Activated T-cell treated with anti-CD3 and anti-CD28 coated beads, Interleukin-2, amount 50 U/mL, for 72 hours (primary cell): ENCODE measurements around the gene FERMT3. TPM values are rescaled to one million over a fixed set of nuclear protein-coding genes. Genes with fewer than 3 reads are reported as not detected.

Experiments
- ATAC-seq, 2 donors: fragments of 150-1000 bp; cut with Tn5 transposase; replicated peaks in 1 of 2; 2 replicates each; pipeline ENCODE4 v1.10.0; 2021; ENCODE audit warnings: moderate library complexity in 2 of 2, mild to moderate bottlenecking in 1 of 2
- DNase-seq, 2 donors: peaks; one replicate each; pipeline ENCODE4 v3.0.0; 2021 to 2022; ENCODE audit warnings: mixed read lengths in 1 of 2
- H3K27ac Mint-ChIP-seq: one replicate; pipeline ENCODE4 v1.8.0; 2022; ENCODE audit warnings: mild to moderate bottlenecking, moderate library complexity, mixed read lengths
- H3K27me3 Mint-ChIP-seq: one replicate; pipeline ENCODE4 v1.8.0; 2022; ENCODE audit warnings: low read depth, mixed read lengths
- H3K36me3 Mint-ChIP-seq, 2 donors: one replicate each; pipeline ENCODE4 v1.8.0; 2022; ENCODE audit warnings: mixed read lengths in 2 of 2, mild to moderate bottlenecking in 1 of 2; ENCODE audit not compliant: insufficient read depth in 2 of 2
- H3K4me1 Mint-ChIP-seq: one replicate; pipeline ENCODE4 v1.8.0; 2022; ENCODE audit warnings: low read depth, mixed read lengths
- H3K4me3 Mint-ChIP-seq, 2 donors: one replicate each; pipeline ENCODE4 v1.8.0; 2022; ENCODE audit warnings: mild to moderate bottlenecking in 2 of 2, mixed read lengths in 2 of 2, moderate library complexity in 2 of 2
- H3K9me3 Mint-ChIP-seq, 2 donors: one replicate each; pipeline ENCODE4 v1.8.0; 2022; ENCODE audit warnings: mixed read lengths in 2 of 2
- total RNA-seq, 2 donors: library from RNA; stranded (reverse); gene quantifications; one replicate each; pipeline ENCODE4 v1.2.3, GENCODE V29; 2022

The FERMT3 gene
- total RNA-seq, 2 donors from 2014 or later: 158 to 164 TPM

DNA sequence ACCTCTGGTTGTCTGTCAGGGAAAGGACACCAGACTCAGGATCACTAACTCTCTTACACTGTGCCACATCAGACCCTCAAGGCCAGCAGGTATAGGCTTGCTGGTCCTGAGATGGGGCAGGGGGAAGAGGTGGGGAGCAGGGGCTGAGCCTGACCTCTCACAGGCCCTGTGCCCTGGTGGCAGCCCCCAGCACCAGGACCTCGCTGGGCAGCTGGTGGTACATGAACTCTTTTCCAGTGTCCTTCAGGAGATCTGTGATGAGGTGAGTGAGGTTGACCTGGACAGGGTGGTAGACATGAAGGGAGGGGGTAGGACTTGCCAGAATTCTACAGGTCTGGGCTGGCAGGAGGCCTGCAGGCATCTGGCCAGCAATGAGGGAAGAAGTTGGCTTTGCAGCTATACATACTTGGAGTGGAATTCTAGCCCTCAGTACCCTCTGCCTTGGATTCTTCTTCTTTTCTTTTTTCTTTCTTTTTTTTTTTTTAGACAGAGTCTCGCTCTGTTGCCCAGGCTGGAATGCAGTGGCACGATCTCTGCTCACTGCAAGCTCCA is 21.0 kb downstream of the FERMT3 start:
- ATAC-seq: no peak
- no peak for DNase-seq
- Mint-ChIP-seq H3K27me3 (no peaks in the 10 kb centered on the region), H3K4me3 (peak overlapping the region; percentile 89 to 92), H3K4me1 (peaks cover 47% of the 10 kb centered on the region), H3K27ac (peak overlapping the region; percentile 90), H3K36me3 (no peaks in the 10 kb centered on the region), H3K9me3 (no peaks in the 10 kb centered on the region)

DNA sequence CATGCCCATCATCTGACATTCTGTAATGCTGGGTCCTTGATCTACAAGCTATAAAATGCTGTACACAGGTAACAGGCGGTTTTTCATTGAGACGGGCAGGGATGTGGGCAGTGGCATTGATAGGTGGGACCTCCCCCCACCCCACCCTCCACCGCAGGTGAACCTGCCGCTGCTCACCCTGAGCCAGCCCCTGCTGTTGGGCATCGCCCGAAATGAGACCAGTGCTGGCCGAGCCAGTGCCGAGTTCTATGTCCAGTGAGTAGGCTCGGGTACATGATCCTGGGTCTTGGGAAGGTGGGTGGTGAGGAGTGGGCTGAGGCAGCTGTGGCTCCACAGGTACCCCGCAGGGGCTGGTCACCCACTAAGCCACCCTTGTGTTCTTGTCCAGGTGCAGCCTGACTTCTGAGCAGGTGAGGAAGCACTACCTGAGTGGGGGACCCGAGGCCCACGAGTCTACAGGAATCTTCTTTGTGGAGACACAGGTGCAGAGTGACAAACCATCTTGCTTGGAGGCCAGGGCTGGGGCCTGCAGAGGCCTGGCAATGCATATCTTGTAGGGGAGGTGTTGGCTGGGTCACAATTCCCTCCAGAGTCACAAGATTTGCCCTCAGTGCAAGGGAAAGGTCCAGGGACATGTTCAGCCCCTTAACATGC is 22.7 kb downstream of the FERMT3 start:
- ATAC-seq (no peak), DNase-seq (no peak)
- Mint-ChIP-seq H3K4me3 (peak overlapping the region; percentile 94 to 97), H3K27me3 (no peaks in the 10 kb centered on the region), H3K9me3 (no peaks in the 10 kb centered on the region), H3K4me1 (peaks cover 59% of the 10 kb centered on the region), H3K27ac (peak overlapping the region; percentile 81), H3K36me3 (no peaks in the 10 kb centered on the region)

DNA sequence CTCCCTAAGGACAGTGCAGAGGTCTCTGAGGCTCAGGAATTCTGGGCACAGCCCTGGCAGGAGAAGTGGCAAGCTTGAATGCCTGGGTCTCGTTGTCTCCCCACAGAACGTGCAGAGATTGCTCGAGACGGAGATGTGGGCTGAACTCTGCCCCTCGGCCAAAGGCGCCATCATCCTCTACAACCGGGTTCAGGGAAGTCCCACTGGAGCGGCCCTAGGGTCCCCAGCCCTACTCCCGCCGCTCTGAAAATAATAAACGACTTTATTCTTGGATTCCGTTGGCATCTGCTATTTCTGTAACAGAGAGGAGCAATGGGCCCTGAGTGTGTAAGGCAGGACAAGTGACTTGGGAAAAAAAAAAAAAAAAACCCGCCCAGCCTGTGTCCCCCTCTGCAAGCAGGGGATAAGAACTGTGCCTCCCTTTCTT is 23.2 kb downstream of the FERMT3 start:
- Mint-ChIP-seq H3K27ac (peak overlapping the region; percentile 87), H3K4me3 (peak overlapping the region; percentile 94 to 97), H3K27me3 (no peaks in the 10 kb centered on the region), H3K36me3 (no peaks in the 10 kb centered on the region), H3K4me1 (peaks cover 59% of the 10 kb centered on the region), H3K9me3 (no peaks in the 10 kb centered on the region)
- ATAC-seq: no peak
- no peak for DNase-seq

DNA sequence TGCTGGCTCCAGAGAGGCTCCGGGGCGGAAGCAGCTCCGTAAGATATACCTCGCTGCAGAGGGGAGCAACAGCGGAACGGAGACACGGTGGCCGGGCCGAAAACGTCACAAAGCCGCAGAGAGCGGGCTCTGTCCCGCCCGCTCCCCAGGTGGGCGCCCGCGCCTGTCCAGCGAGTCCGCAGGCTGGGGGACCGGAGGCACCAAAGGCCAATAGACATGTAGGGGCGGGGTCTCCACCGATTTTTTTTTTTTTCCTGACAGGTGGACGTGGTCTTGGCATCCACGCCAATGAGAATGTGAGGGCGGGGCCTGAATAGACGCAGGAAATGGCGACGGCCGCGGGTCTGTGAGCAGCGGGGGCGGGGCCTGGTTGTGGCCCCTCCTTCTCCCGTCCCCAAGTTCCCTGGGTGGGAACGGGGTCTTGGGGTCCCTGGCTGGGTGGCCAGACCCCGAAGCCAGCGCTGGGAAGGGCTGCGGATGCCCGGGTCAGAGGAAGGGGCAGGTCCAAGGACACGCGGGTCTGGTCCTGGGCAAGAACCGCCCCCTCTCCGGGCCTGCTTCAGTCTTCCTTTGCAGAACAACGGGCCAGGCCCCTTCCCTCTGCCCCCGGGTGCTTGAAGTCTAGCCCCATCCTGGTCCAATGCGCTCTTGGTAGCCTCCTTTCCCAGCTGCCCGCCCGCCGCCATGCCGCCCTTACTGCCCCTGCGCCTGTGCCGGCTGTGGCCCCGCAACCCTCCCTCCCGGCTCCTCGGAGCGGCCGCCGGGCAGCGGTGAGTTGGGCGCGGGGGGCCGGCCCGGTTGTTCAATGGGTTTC is 23.9 kb downstream of the FERMT3 start, which contains the start of gene DNAJC4:
Gene DNAJC4, plus strand, starts transcription at position 378 of the 814 bp plus-strand sequence. Its CDS starts 307 bp downstream, at position 685.
- ATAC-seq: peak; percentile 53 to 54
- DNase-seq: peak; percentile 91 to 96
- H3K36me3 Mint-ChIP-seq: no peaks in the 10 kb centered on the region
- peak within 1 kb of the TSS; percentile 94 to 97 for H3K4me3 Mint-ChIP-seq
- H3K4me1 Mint-ChIP-seq: peaks cover 57% of the 10 kb centered on the region
- no peaks in the 10 kb centered on the region for H3K9me3 Mint-ChIP-seq
- no peaks in the 10 kb centered on the region for H3K27me3 Mint-ChIP-seq
- H3K27ac Mint-ChIP-seq: peak within 1 kb of the TSS; percentile 87

DNA sequence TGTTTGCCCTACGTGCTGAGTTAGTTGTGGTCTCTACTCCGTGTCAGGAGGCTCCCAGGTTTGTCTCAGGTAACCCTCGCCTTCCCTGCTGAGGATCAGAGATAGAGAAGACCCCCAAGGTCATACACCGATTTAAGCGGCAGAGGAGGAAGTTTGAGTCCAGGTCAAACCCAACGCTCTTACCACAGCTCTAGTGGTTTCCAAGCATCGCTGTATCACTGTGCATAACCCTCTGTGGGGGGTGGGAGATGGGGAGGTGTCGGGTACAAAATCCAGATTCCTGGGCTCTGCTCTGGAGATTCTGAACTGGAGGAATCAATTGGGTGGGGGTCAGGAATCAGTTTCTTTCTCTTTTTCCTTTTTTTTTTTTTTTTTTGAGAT is 24.5 kb downstream of the FERMT3 start:
- H3K9me3 Mint-ChIP-seq: no peaks in the 10 kb centered on the region
- DNase-seq: no peak
- no peaks in the 10 kb centered on the region for H3K36me3 Mint-ChIP-seq
- ATAC-seq: no peak
- H3K4me3 Mint-ChIP-seq: peak overlapping the region; percentile 94 to 97
- no peaks in the 10 kb centered on the region for H3K27me3 Mint-ChIP-seq
- H3K27ac Mint-ChIP-seq: no peak overlapping the region
- H3K4me1 Mint-ChIP-seq: peaks cover 60% of the 10 kb centered on the region

DNA sequence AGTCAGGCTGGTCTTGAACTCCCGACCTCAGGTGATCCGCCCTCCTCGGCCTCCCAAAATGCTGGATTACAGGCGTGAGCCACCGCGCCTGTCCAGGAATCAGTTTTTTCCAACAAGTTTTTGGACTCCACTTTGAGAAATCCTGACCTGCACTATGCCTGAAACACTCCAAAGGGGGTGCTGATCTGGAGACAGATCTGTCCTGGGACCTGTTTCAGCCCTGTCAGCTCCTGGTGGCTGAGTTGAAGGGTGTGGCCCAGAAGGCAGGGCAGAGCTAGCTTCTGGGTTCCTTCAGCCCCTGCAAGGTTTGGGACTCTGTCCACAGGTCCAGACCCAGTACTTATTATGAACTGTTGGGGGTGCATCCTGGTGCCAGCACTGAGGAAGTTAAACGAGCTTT is 25.0 kb downstream of the FERMT3 start:
- no peak for DNase-seq
- Mint-ChIP-seq H3K27me3 (no peaks in the 10 kb centered on the region), H3K4me1 (peaks cover 60% of the 10 kb centered on the region), H3K27ac (no peak overlapping the region), H3K36me3 (no peaks in the 10 kb centered on the region), H3K4me3 (peak overlapping the region; percentile 94 to 97), H3K9me3 (no peaks in the 10 kb centered on the region)
- no peak for ATAC-seq

DNA sequence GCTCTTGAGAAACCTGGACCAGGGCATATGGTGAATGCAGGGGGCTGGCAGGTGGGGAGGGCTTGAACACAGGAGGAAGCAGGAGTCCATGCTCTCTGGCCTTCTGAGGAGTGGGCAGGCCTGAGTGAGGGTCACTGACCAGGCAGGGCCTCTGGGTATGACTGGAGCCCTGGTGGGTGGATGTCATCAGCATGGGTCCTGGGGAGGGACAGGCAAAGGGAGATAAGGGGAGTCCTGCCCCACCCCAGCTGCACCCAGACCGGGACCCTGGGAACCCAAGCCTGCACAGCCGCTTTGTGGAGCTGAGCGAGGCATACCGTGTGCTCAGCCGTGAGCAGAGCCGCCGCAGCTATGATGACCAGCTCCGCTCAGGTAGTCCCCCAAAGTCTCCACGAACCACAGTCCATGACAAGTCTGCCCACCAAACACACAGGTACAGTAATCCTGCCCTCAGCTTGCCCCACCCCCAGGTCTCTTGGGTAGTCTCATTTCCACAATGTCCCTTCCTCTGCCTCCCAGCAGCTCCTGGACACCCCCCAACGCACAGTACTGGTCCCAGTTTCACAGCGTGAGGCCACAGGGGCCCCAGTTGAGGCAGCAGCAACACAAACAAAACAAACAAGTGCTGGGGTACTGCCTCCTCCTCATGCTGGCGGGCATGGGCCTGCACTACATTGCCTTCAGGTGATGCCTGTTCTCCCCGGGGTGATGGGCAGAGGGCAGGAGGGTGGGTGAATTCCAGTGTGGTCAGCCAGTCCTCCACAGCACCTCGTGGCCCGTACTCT is 25.9 kb downstream of the FERMT3 start:
- ATAC-seq (no peak), DNase-seq (no peak)
- H3K27me3 Mint-ChIP-seq: no peaks in the 10 kb centered on the region
- H3K9me3 Mint-ChIP-seq: no peaks in the 10 kb centered on the region
- H3K4me1 Mint-ChIP-seq: peaks cover 54% of the 10 kb centered on the region
- H3K36me3 Mint-ChIP-seq: no peaks in the 10 kb centered on the region
- H3K27ac Mint-ChIP-seq: no peak overlapping the region
- peak overlapping the region in 1 of 2 donors; percentile 97 for H3K4me3 Mint-ChIP-seq

DNA sequence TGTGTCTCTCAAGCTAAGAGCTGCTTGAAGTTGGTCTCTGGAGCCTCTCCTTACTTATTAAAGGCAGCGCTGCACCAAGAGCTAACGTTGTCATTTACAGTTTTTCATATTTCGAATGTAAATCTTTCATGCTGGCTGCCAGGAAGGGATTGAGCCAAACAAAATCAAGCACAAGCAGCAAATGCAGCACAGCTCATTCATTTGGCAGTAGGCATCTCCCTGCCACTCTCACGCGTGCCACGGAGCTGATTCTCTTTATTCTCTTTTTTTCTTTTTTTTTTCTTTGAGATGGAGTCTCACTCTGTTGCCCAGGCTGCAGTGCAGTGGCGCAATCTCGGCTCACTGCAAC is 26.4 kb downstream of the FERMT3 start:
- Mint-ChIP-seq H3K36me3 (no peaks in the 10 kb centered on the region), H3K4me1 (peaks cover 48% of the 10 kb centered on the region), H3K27me3 (no peaks in the 10 kb centered on the region), H3K9me3 (no peaks in the 10 kb centered on the region), H3K4me3 (peak overlapping the region; percentile 73 to 79), H3K27ac (no peak overlapping the region)
- ATAC-seq (no peak), DNase-seq (no peak)

DNA sequence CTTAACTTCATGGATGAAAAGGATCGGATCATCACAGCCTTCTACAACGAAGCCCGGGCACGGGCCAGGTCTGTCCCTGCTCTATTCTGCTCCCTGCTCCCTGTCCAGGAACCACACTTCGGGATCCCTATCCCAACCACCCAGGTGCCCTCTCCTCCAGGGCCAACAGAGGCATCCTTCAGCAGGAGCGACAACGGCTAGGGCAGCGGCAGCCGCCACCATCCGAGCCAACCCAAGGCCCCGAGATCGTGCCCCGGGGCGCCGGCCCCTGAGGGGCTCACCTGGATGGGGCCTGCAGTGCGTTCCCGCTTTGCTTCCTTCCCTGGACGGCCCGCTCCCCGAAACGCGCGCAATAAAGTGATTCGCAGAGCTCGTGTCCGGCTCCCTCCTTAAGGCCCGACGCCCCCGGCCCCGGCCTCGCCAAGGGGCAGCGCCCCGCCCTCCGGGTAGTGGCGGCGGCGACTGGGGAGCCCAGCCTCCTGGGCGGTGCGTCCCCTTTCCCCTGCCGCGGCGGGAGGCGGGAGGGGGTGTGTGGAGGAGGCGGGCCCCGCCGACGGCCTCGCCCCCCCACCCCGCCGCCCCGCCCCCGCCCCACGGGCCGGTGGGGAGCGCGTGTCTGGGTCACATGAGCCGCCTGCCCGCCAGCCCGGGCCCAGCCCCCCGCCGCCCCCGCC is 27.5 kb downstream of the FERMT3 start, which contains the start of gene VEGFB:
Gene VEGFB, plus strand, starts transcription at position 672 of the 674 bp plus-strand sequence. CDS start 250 bp downstream, outside the sequence.
- DNase-seq (peak; percentile 81), ATAC-seq (peak; percentile 61 to 64)
- Mint-ChIP-seq H3K27ac (peak within 1 kb of the TSS; percentile 44), H3K4me3 (peak within 1 kb of the TSS; percentile 92 to 96), H3K4me1 (peaks cover 38% of the 10 kb centered on the region), H3K9me3 (no peaks in the 10 kb centered on the region), H3K27me3 (no peaks in the 10 kb centered on the region), H3K36me3 (no peaks in the 10 kb centered on the region)

DNA sequence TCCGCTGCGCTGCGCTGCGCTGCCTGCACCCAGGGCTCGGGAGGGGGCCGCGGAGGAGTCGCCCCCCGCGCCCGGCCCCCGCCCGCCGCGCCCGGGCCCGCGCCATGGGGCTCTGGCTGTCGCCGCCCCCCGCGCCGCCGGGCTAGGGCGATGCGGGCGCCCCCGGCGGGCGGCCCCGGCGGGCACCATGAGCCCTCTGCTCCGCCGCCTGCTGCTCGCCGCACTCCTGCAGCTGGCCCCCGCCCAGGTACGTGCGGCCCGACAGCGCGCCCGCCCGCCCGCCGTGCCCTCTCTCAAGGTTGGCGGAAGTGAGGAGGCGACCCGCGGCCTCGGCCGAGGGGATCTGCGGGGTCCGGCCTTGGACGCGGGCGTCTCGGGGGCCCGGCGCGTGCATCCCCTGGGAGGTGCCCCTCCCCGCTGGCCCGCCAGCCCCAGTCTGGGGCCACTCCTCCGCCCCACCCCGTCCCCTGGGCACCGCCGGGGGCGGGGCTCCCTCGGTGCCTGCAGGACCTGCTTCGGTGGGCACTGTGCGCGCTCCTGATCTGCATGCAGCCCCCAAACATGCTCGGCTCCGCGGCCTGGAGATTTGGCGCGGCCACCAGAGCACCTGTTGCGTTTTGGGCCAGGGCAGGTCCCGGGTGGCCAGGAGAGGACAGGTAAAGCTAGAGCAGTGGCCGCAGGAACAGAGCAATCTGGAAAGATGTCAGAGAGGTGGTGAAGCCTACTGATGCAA is 28.3 kb downstream of the FERMT3 start:
- no peaks in the 10 kb centered on the region for H3K9me3 Mint-ChIP-seq
- DNase-seq: peak; percentile 63 to 68
- H3K27ac Mint-ChIP-seq: no peak overlapping the region
- H3K4me3 Mint-ChIP-seq: peak overlapping the region; percentile 92 to 96
- ATAC-seq: peak; percentile 61 to 64
- H3K27me3 Mint-ChIP-seq: no peaks in the 10 kb centered on the region
- no peaks in the 10 kb centered on the region for H3K36me3 Mint-ChIP-seq
- peaks cover 34% of the 10 kb centered on the region for H3K4me1 Mint-ChIP-seq

DNA sequence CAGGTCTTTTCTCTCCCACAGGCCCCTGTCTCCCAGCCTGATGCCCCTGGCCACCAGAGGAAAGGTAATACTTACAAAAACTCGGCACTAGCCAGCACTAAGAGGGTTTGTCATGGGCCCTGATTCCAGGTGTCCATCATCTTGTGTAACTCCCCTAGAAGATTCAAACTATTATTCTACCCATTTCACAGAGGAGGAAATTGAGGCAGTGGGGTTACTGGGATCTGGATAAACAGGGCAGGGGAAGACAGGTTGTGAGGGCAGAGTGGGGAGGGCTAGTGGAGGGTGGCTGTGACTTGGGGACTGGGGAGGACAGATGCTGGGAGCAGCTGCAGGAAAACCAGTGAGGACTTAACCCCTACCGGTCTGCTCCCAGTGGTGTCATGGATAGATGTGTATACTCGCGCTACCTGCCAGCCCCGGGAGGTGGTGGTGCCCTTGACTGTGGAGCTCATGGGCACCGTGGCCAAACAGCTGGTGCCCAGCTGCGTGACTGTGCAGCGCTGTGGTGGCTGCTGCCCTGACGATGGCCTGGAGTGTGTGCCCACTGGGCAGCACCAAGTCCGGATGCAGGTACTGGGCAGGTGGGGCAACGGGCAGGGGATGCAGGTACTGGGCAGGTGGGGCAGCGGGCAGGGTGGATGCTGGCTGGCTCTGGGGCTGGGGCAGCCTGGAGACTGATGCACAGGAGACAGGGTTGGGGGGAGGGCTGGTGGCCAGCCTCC is 29.1 kb downstream of the FERMT3 start:
- peak overlapping the region; percentile 44 for H3K27ac Mint-ChIP-seq
- peak overlapping the region; percentile 92 to 96 for H3K4me3 Mint-ChIP-seq
- DNase-seq (no peak), ATAC-seq (no peak)
- peaks cover 39% of the 10 kb centered on the region for H3K4me1 Mint-ChIP-seq
- no peaks in the 10 kb centered on the region for H3K27me3 Mint-ChIP-seq
- H3K36me3 Mint-ChIP-seq: no peaks in the 10 kb centered on the region
- H3K9me3 Mint-ChIP-seq: no peaks in the 10 kb centered on the region
